Activated T-cell treated with anti-CD3 and anti-CD28 coated beads for 24 hours (primary cell): Measurements from ENCODE around the gene PLOD3.

Source experiments
- DNase-seq: peaks from one replicate; pipeline ENCODE4 v3.0.0-alpha.2; 2020; ENCODE audit warnings: low read depth

PLOD3 gene

GRCh38 chr7:101238226-101239182 lies 21.1 kb upstream of the PLOD3 start:
- no peak for DNase-seq

GRCh38 chr7:101237206-101238067 lies 20.1 kb upstream of the PLOD3 start, which contains the start of gene CLDN15:
TSS of gene CLDN15 (minus strand) at chr7:101237802. CDS start at chr7:101237581, 221 bp downstream.
- no peak for DNase-seq

- no peak for DNase-seq
Measured at GRCh38 chr7:101236292-101236835, 19.0 kb upstream of the PLOD3 start.

GRCh38 chr7:101235522-101235921 lies 18.1 kb upstream of the PLOD3 start:
- no peak for DNase-seq

- no peak for DNase-seq
Measured at GRCh38 chr7:101235050-101235449, 17.7 kb upstream of the PLOD3 start.

GRCh38 chr7:101234636-101235035 lies 17.3 kb upstream of the PLOD3 start:
- DNase-seq: no peak

- DNase-seq: no peak
Measured at GRCh38 chr7:101233907-101234547, 16.6 kb upstream of the PLOD3 start.

- no peak for DNase-seq
Measured at GRCh38 chr7:101232141-101232850, 14.9 kb upstream of the PLOD3 start.

- DNase-seq: no peak
Measured at GRCh38 chr7:101231644-101232043, 14.3 kb upstream of the PLOD3 start.

GRCh38 chr7:101226721-101227120 lies 9.3 kb upstream of the PLOD3 start:
- no peak for DNase-seq

GRCh38 chr7:101225650-101226049 lies 8.3 kb upstream of the PLOD3 start:
- no peak for DNase-seq

GRCh38 chr7:101223528-101223927 lies 6.1 kb upstream of the PLOD3 start:
- no peak for DNase-seq

GRCh38 chr7:101222275-101222830 lies 5.0 kb upstream of the PLOD3 start:
- no peak for DNase-seq

GRCh38 chr7:101220295-101220694 lies 2.9 kb upstream of the PLOD3 start:
- DNase-seq: no peak

GRCh38 chr7:101218236-101219125 lies 1.1 kb upstream of the PLOD3 start:
- no peak for DNase-seq

GRCh38 chr7:101216860-101217387 lies 457 bp downstream of the PLOD3 start:
- no peak for DNase-seq

- DNase-seq: no peak
Measured at GRCh38 chr7:101216001-101216859, 1.2 kb downstream of the PLOD3 start.

GRCh38 chr7:101212014-101212413 lies 5.4 kb downstream of the PLOD3 start:
- DNase-seq: no peak

- no peak for DNase-seq
Measured at GRCh38 chr7:101211501-101211900, 5.9 kb downstream of the PLOD3 start.
